CD4-positive, alpha-beta T cell treated with Interleukin-6 at 100 ng/mL for 8 hours (primary cell): ENCODE results near the gene PVALEF.

ENCODE experiments used
- DNase-seq: peaks from one replicate; pipeline ENCODE4 v3.0.0-alpha.2; 2020; ENCODE audit warnings: mixed read lengths, low spot score

Gene PVALEF

GRCh38 chr17:81165246-81166032, at the start of gene PVALEF:
Gene PVALEF, plus strand, starts transcription at chr17:81165507. Its CDS starts 15,720 bp downstream, at chr17:81181227.
- DNase-seq: no peak

DNA sequence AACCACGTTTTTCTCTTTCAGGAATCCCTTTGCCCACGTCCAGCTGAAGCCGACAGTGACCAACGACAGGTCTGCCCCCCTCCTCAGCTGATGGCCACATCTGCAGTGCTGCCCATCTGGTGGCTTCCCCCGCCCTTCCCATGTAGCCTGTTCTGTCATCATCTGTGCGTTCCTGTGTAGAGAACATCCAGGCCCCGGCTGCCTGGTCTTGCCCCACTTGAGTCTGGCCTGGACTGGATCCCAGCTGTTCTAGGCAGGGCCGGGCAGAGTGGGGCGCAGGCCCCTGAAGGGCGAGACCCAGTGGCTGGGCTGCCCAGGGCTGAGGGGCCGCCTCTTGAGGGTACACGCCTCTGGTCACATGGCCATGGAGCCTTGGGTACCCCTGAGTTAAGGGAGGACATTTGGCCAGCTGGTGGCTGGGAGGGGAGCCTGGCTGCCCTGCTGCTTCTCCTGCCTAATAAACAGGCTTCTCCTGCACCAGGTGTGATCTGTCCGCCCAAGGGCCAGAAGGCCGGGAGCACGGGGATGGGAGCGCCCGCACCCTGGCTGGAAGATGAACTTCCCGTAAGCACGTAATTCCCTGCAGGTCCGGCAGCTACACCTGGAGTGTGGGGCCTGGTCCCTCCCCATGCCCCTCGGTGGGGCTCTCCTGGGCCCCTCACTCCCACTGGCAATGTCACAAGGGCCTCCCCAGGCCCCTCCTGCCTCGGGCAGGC, 49.4 kb upstream of the PVALEF start:
- DNase-seq: no peak

DNA sequence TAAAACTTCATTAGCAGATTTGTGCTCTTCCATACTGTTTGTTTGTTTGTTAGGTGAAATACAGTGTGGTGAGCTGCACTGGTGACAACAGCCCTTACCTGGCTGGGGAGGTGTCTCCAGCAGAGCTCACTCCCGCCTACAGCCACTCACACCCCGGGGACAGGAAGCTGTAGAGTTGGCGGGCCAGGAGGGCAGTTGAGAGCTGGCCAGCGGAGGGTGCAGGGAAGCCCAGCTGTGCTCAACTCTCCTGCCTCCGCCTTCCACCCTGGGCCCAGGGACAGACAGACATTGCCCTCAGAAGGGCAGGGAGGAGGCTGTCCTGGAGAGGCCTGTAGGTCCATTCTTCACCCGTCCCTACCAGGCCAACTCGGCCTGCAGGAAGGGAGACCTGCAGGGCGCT, 48.6 kb upstream of the PVALEF start:
- DNase-seq: no peak

DNA sequence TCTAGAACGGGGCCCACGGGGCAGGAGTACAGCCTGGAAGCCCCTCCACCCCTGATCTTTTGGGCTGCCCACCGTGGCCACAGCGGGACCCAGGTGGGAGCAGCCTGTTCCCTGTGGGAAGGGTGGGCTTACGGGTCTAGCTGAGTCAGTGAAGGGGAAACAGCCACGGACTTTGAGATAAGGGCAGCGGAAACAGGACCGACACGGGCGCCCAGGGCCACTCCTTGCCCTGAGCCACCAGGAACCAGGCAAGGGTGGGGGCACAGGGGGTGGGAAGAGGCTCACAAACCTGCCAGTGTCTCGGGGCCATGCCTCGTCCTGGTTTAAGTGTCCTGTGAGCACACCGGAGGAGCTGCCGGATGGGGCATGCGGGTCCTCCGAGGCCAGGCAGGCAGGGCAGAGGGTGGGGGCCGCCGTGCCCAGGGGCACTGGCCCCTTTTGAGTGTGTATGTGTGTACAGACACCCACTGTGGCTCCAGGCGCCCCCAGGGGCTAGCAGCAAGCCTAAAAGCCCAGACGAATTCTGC, 47.6 kb upstream of the PVALEF start:
- no peak for DNase-seq

DNA sequence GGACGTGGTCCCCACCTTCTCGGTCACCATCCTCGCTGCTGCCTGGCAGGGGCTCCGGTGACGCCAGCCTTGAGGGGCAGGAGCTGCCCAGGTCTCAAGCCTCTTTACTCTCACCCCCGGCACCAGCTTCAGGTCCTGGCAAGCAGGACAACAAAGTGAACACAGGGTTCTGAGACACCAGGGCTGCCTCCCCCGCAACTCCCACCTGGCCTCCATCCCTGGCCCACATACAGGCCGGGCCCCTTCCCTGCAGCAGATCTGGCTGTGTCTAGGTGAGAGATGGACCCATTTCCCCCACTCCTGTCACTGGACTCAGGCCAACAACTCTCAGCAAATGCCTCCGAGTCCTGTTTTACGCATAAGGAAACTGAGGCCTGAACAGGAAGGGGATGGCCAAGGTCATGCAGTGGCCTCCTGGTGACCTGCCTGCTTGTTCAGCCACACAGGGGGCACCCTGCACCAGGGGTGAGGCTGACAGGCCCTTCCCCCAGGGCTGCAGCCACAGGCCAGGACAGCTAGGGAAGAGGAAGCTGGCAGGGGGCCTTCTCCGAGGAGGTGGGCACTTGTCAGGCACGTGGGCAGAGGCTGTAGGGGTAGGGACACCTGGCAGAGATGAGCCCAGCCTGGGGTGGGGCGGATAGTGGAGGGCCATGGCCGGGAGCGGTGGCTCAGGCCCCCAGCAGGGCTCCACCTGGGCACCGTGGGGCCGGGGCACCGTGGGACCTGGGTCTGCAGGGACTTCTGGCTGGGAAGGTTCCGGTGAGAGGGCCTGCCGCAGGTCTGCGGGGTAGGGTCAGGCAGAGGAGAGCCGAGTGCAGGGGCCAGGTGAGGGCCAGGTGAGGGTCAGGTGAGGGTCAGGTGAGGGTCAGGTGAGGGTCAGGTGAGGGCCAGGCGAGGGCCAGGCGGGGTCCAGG, 46.7 kb upstream of the PVALEF start:
- DNase-seq: no peak

DNA sequence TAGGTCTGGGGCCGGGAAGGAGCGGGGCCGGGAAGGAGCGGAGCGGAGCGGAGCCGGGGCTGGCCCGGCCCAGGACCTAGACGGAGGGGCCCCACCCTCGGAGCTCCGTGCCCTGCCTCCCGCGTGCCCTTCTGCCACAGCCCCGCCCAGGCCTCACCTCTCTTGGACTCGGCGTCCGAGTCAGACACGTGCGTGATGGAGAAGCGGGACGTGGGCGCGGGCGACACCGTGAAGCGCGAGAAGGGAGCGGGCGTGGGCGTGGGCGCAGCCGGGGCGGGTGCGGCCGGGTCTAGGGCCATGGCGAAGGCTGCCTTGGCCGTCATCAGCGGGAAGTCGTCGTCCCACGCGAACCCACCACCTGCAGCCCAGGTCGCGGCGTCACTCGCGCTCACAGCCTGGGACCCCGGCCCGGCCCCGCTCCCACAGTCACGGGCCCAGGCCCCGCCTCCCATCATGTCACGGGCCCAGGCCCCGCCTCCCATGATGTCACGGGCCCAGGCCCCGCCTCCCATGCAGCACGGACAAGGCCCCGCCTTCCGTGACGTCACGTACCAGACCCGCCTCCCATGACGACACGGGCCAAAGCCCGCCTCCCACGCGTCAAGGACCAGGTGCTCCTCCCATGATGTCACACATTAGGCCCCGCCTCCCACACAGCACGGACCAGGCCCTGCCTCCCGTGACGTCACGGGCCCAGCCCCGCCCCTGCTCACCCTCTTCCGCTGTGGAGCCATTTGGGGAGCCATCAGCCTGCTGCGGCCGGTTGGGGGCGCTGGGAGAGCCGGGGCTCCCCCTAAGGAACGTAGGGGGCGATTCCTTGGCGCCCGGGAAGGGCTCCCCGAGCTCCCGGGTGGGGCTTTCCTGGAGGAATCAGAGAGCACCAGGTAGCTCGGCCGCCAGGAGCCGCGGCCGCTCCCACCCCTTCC, 45.8 kb upstream of the PVALEF start:
- peak; percentile 45 for DNase-seq

- DNase-seq: no peak
Measured at GRCh38 chr17:81120149-81120484, 45.2 kb upstream of the PVALEF start.

DNA sequence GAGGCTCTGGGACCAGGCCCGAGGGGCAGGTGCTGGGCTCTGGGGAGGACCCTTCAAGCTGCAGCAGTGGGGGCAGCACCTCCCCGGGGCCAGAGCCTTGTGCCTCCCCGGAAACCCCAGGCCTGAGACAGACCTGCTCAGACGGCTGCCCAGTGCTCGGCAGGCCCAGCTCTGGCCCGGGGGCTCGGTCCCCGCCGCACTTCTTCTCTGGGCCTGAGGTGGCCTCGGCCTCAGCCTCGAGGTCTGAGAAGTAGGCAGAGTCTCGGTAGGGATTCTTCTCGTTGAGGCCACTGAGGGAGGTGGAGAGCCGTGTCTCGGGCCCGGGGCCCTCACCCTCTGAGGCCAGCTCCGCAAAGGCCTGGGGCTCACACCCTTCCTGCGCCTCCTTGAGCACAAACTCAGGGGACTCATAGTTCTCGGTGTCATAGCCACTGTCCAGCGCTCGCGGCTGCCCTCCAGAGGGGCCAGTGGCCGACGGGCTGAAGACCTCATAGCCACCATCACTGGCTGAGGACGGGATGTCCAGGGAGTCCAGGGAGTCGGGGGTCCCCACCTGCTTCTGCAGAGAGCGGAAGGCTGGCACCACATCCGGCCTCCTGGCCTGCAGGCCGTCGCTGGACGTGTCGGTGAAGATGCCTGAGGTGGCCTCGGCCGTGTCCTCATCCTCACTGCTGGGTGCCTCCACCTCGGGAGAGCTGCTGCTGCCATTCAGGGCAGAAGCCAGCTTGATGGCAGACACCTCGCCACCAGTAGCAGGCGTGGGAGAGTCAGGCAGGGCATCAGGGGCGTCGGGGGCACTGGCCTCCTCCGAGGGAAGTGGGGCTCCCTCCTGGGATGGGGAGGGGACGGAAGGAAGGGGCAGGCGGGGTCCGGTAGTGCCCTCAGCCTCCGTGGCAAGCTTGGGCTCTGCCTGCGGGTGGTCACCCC, 44.3 kb upstream of the PVALEF start:
- DNase-seq: no peak

DNA sequence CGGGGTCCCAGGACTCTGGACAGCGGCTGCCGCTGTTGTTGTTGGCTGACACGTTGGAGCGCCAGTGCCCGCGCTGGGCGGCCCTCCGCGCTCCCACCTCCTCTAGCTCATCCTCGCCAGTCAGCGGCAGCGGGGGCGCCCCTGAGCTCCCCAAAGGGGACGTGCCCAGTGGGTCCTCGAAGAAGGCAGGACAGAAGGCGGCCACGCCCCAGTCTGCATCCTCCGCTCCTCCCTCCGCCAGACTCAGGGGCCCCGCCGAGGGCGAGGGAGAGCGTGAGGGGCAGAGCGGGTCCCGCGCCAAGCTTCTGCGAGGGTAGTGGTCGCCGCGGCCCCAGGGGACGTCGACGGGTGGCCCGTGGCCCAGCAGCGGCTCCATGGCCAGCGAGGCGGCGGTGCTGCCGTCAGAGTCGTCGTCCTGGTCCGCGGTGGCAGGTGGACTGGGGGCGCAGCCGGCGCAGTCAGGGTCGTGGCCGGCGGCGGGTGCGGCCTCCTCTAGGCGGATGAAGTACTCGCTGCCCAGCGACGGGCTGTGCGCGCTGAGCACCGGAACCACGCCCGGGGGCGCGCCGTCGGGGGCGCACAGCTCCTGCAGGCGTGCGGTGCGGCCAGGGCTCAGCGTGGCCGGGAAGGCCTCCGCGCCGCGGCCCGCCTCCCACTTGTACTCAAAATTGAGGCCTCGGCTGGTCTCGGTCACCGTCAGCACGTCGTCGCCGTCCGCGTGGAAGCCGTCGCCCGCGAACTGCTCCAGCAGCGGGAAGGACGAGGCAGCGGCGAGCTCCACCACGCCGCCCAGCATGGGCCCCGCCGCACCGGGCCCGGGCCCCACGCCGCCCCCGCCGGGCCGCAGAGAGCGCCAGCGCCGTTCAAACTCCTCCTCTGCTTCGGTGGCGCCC, 43.2 kb upstream of the PVALEF start:
- DNase-seq: no peak

- DNase-seq: no peak
Measured at GRCh38 chr17:81123052-81124048, 42.0 kb upstream of the PVALEF start.

- no peak for DNase-seq
Measured at GRCh38 chr17:81124377-81124776, 40.9 kb upstream of the PVALEF start.

- DNase-seq: no peak
Measured at GRCh38 chr17:81125573-81126081, 39.7 kb upstream of the PVALEF start.

DNA sequence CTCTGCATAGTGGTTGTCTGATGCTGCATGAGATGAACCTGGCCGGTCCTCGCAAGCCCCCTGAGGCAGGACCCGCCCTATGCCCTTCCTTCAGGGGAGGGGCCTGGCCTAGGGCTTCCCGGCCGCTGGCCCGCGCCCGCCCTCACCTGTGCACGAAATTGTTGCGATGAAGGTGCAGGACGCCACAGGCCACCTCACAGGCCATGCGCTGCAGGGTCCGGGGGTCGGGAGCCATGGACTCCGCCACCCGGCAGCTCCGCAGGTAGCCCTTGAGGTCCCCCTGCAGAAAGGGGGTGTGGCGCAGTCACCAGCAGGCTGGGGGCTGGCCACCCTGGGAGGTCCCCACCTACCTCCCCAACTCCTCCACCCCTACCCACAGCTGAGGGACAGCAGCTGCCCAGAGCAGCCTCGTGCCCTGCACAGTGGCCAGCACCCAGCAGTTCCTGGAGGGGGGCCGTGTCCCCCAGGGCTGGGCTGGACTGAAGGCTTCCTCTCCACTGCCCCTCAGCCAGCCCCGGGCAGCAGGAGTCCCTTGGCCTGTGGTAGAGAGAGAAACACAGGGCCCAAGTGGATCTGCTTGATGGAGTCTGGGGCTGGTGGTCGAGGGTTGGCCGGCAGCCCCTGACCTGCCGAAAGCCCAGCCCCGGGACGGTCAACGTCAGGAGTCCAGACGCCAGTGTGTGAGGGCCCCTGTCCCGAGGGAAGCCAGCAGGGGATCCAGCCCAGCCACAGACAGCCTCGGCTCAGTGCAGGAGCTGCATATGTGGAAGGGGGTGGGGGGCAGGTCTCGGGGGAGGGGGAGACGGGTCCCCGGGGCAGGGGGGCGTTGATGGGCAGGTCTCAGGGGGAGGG, 38.8 kb upstream of the PVALEF start:
- DNase-seq: no peak

GRCh38 chr17:81127133-81127455, 38.2 kb upstream of the PVALEF start:
- no peak for DNase-seq

GRCh38 chr17:81127526-81128177, 37.7 kb upstream of the PVALEF start:
- DNase-seq: no peak

GRCh38 chr17:81128338-81128737, 37.0 kb upstream of the PVALEF start:
- no peak for DNase-seq
